ENCODE results near the gene SMIM33.

DNA sequence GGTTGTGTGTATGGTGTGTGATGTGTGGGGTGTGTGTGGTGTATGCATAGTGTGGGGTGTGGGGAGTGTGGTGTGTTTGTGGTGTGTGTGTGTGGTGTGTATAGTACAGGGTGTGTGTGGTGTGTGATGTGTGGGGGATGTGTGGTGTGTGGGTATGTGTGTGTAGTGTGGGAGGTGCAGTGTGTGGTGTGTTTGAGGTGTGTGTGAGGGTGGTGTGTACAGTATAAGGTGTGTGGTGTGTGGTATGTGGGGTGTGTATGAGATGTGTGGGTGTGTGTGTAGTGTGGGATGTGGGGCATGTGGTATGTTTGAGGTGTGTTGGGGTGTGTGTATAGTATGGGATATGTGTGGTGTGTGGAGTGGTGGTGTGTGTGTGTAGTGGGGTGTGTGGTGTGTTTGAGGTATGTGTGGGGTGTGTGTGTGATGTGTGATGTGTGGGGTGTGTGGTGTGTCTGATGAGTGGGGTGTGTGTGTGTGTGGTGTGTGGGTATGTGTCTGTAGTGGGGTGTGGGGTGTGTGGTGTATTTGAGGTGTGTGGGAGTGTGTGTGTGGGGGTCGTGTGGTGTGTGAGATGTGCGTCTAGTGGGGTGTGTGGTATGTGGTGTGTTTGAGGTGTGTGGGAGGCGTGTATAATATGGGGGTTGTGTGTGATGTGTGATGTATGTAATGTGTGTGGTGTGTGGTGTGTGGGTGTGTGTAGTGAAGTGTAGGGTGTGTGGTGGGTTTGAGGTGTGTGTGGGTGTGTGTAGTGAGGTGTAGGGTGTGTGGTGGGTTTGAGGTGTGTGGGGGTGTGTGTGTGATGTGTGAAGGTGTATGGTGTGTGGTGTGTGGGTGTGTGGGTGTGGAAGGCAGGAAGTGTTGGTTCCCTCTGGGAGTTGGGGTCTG is 16.9 kb upstream of the SMIM33 start:
- TF ChIP-seq HMG20A (CRISPR knock-in tag; conservative IDR thresholded peaks at IDR 0.05) (no peak), TCF7L2 (IDR thresholded peaks at IDR 0.05; ENCODE audit: low read depth, low read length) (no peak), SIX5 (IDR thresholded peaks at IDR 0.05; ENCODE audit: borderline replicate concordance in 1 of 2, insufficient read depth in 1 of 2, low read depth in 1 of 2, low read length in 2 of 2) (no peak), CHD2 (IDR thresholded peaks at IDR 0.05; ENCODE audit: low read depth, low read length) (no peak), POLR2AphosphoS2 (IDR thresholded peaks at IDR 0.05; ENCODE audit: low read length) (no peak), TCF3 (CRISPR knock-in tag; IDR thresholded peaks at IDR 0.05) (no peak), RNF2 (IDR thresholded peaks at IDR 0.05) (no peak), ZNF507 (tag; conservative IDR thresholded peaks at IDR 0.05) (no peak), GTF2F1 (IDR thresholded peaks at IDR 0.05; ENCODE audit: low read depth, low read length) (no peak), SMARCB1 (IDR thresholded peaks at IDR 0.05; ENCODE audit: insufficient read length, low read depth) (no peak), ETV6 (IDR thresholded peaks at IDR 0.05; ENCODE audit: borderline replicate concordance in 1 of 2, low read depth in 2 of 2, low read length in 1 of 2) (no peak), ETV6 (CRISPR knock-in tag; IDR thresholded peaks at IDR 0.05; ENCODE audit: borderline replicate concordance) (no peak), FIP1L1 (IDR thresholded peaks at IDR 0.05; ENCODE audit: low read depth, low read length, poor library complexity, severe bottlenecking) (no peak)
- TF ChIP-seq, protein P1, sequence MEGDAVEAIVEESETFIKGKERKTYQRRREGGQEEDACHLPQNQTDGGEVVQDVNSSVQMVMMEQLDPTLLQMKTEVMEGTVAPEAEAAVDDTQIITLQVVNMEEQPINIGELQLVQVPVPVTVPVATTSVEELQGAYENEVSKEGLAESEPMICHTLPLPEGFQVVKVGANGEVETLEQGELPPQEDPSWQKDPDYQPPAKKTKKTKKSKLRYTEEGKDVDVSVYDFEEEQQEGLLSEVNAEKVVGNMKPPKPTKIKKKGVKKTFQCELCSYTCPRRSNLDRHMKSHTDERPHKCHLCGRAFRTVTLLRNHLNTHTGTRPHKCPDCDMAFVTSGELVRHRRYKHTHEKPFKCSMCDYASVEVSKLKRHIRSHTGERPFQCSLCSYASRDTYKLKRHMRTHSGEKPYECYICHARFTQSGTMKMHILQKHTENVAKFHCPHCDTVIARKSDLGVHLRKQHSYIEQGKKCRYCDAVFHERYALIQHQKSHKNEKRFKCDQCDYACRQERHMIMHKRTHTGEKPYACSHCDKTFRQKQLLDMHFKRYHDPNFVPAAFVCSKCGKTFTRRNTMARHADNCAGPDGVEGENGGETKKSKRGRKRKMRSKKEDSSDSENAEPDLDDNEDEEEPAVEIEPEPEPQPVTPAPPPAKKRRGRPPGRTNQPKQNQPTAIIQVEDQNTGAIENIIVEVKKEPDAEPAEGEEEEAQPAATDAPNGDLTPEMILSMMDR (IDR thresholded peaks at IDR 0.05 in 2 of 3, conservative IDR thresholded peaks at IDR 0.05 in 1 of 3; ENCODE audit: insufficient read depth in 2 of 3, low read depth in 1 of 3, low read length in 3 of 3) = no peak

All from K562 (cell line).